ENCODE results near the gene CDH2. TPM values are rescaled to one million over a fixed set of nuclear protein-coding genes. Genes with fewer than 3 reads are reported as not detected.

The CDH2 gene
- total RNA-seq, 4 donors from 2014 or later = 0.47 to 1.7 (median 1.1) TPM; not detected in 1

DNA sequence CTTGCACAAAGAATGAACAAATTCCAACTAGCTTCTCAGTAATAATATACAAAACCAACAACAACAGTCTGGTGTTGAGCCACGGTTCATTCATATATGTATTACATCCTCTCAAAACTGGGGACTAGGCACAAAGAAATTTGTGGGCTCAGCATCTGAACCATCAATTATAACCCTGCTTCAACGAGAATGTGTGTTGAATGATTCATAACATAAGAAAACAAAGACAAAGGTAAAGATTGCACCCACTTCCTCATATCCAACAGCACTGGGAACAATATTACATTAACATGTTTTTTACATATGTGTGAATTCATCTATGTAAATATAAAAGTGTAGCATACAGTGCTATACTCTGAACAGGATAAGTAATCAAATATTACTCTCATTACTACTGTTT is 144.8 kb downstream of the CDH2 start:
- Histone ChIP-seq H3K27me3 (no peaks in the 10 kb centered on the region), H3K9me3 (no peaks in the 10 kb centered on the region), H3K27ac (no peak overlapping the region), H3K4me3 (no peak overlapping the region), H3K4me1 (no peaks in the 10 kb centered on the region), H3K36me3 (no peaks in the 10 kb centered on the region)
- no peak for DNase-seq (ENCODE audit: low spot score in 2 of 2)
- TF ChIP-seq POLR2AphosphoS5 (IDR thresholded peaks at IDR 0.05) = no peak
- WGBS = 50% methylated on average over 2 of the region's 2 CpGs

- H3K9me3 ChIP-seq = no peaks in the 10 kb centered on the region
- DNase-seq (ENCODE audit: low spot score in 2 of 2) = no peak
- H3K4me3 ChIP-seq = no peak overlapping the region
- WGBS = 71% methylated on average over 1 of the region's 1 CpG
- H3K36me3 ChIP-seq = no peaks in the 10 kb centered on the region
- no peaks in the 10 kb centered on the region for H3K4me1 ChIP-seq
- H3K27me3 ChIP-seq = no peaks in the 10 kb centered on the region
- TF ChIP-seq, protein P1, sequence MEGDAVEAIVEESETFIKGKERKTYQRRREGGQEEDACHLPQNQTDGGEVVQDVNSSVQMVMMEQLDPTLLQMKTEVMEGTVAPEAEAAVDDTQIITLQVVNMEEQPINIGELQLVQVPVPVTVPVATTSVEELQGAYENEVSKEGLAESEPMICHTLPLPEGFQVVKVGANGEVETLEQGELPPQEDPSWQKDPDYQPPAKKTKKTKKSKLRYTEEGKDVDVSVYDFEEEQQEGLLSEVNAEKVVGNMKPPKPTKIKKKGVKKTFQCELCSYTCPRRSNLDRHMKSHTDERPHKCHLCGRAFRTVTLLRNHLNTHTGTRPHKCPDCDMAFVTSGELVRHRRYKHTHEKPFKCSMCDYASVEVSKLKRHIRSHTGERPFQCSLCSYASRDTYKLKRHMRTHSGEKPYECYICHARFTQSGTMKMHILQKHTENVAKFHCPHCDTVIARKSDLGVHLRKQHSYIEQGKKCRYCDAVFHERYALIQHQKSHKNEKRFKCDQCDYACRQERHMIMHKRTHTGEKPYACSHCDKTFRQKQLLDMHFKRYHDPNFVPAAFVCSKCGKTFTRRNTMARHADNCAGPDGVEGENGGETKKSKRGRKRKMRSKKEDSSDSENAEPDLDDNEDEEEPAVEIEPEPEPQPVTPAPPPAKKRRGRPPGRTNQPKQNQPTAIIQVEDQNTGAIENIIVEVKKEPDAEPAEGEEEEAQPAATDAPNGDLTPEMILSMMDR (IDR thresholded peaks at IDR 0.05) = no peak
- TF ChIP-seq POLR2A (IDR thresholded peaks at IDR 0.05) (no peak), EP300 (IDR thresholded peaks at IDR 0.05) (no peak), POLR2AphosphoS5 (IDR thresholded peaks at IDR 0.05) (no peak)
- no peak overlapping the region for H3K27ac ChIP-seq
Measured at GRCh38 chr18:28030458-28030857, 146.5 kb downstream of the CDH2 start.

DNA sequence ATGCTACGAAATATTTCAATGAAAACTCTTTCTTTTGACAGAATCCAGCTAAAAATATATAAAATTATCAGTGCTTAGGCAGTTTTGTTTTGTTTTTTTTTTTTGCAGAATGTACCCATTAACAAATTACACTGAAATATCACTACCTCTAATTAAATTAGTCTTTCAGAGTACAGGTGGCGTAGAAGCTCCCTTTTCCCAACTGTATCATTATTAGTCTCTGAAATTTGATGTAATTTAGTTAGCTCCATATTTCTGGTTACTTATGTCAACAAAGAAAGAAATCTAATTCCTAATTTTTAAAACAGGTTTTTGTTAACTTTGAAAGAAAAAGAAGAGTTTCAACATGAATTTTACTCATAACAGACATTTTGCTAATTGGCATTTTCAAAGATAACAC is 149.2 kb downstream of the CDH2 start:
- H3K36me3 ChIP-seq = no peaks in the 10 kb centered on the region
- no peaks in the 10 kb centered on the region for H3K4me1 ChIP-seq
- 79% methylated on average over 2 of the region's 2 CpGs for WGBS
- H3K9me3 ChIP-seq = no peaks in the 10 kb centered on the region
- no peaks in the 10 kb centered on the region for H3K27me3 ChIP-seq
- DNase-seq (ENCODE audit: low spot score in 2 of 2) = no peak
- no peak overlapping the region for H3K4me3 ChIP-seq
- no peak for TF ChIP-seq EP300 (IDR thresholded peaks at IDR 0.05)
- no peak for TF ChIP-seq POLR2A (IDR thresholded peaks at IDR 0.05)
- no peak for TF ChIP-seq POLR2AphosphoS5 (IDR thresholded peaks at IDR 0.05)
- TF ChIP-seq, protein P1 (IDR thresholded peaks at IDR 0.05) = no peak
- no peak overlapping the region for H3K27ac ChIP-seq

DNA sequence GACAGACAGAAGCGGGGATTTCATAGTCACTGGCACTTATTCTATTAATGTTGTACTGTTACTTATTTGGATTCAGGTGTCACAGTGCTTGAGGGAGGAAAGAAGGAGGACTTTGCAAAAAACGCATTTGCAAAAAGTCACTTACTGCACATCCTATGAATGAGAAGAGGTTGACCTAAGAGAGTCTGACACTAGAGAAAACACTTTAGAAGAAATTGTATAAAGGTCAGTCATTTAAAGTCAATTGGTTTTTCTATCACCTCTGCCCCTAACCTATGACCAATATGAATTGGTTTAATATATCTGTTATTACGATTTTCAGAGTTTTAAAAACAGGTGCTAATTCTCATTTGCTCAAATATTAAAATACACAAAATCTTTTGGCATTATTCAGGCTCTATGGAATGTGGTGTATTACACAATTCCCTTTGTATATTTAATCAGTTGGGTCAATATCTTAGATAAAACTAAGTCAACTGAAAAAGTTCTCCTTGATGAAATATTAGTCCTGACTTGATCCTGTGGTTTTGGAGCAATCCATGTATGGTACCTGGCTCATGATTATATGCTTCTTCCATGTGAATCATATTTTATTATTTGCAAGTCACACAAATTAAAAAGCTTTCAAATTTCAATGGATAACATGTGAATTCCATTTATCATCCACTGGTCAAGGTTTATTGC is 157.4 kb downstream of the CDH2 start:
- Histone ChIP-seq H3K9me3 (no peaks in the 10 kb centered on the region), H3K4me3 (no peak overlapping the region), H3K27me3 (no peaks in the 10 kb centered on the region), H3K27ac (no peak overlapping the region), H3K36me3 (no peaks in the 10 kb centered on the region), H3K4me1 (no peaks in the 10 kb centered on the region)
- no peak for TF ChIP-seq EP300 (IDR thresholded peaks at IDR 0.05)
- TF ChIP-seq, protein P1 (IDR thresholded peaks at IDR 0.05) = no peak
- no peak for TF ChIP-seq POLR2AphosphoS5 (IDR thresholded peaks at IDR 0.05)
- TF ChIP-seq POLR2A (IDR thresholded peaks at IDR 0.05) = no peak
- WGBS = 73% methylated on average over 3 of the region's 3 CpGs
- DNase-seq (ENCODE audit: low spot score in 2 of 2) = no peak

DNA sequence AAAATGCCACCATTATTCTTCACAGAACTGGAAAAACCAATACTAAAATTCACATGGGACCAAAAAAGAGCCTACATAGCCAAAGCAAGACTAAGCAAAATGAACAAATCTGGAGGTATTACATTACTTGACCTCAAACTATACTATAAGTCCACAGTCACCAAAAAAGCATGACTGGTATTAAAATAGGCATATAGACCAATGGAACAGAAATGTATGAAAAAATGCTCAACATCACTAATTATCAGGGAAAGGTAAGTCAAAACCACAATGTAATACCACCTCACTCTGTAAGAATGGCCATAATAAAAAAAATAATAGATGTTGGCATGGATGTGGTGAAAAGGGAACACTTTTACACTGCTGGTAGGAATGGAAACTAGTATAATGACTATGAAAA is 158.6 kb downstream of the CDH2 start:
- Histone ChIP-seq H3K4me3 (no peak overlapping the region), H3K36me3 (no peaks in the 10 kb centered on the region), H3K27me3 (no peaks in the 10 kb centered on the region), H3K4me1 (no peaks in the 10 kb centered on the region), H3K27ac (no peak overlapping the region), H3K9me3 (no peaks in the 10 kb centered on the region)
- no peak for DNase-seq (ENCODE audit: low spot score in 2 of 2)
- TF ChIP-seq POLR2AphosphoS5 (IDR thresholded peaks at IDR 0.05) (no peak), POLR2A (IDR thresholded peaks at IDR 0.05) (no peak)

- Histone ChIP-seq H3K27me3 (no peaks in the 10 kb centered on the region), H3K27ac (no peak overlapping the region), H3K36me3 (no peaks in the 10 kb centered on the region), H3K4me1 (no peaks in the 10 kb centered on the region), H3K9me3 (no peaks in the 10 kb centered on the region), H3K4me3 (no peak overlapping the region)
- TF ChIP-seq, protein P1 (IDR thresholded peaks at IDR 0.05) = no peak
- TF ChIP-seq POLR2AphosphoS5 (IDR thresholded peaks at IDR 0.05) = no peak
- 55% methylated on average over 3 of the region's 3 CpGs for WGBS
- no peak for DNase-seq (ENCODE audit: low spot score in 2 of 2)
Measured at GRCh38 chr18:28015671-28016070, 161.3 kb downstream of the CDH2 start.

All from suprapubic skin (tissue), 4 donors.